ENCODE measurements around the gene HOXA9.

HOXA9 gene

DNA sequence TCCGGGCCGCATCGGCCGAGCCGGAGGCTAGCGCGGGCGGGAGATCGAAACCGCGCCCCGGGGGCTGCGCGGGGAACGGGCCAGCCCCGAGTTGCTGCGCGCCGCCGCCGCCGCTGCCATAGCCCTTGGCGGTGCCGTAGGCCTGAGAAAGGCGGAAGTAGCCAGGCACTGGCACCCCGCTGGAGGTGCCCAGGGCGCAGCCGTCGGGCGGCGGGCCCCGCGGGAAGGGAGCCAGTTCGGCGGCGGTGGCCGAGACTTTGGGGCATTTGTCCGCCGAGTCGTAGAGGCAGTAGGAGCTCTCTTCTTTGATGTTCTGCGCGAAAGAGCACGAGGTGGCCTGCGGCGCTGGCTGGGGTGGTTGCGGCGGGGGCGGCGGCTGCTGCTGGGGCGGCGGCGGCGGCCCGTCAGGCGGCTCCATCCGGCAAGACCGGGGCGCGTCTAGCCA, 8.2 kb upstream of the HOXA9 start:
- Histone ChIP-seq H3K9me3 (ENCODE audit: control insufficient read depth in 2 of 2, low read length in 2 of 2) (no peaks in the 10 kb centered on the region), H3K27me3 (ENCODE audit: control insufficient read depth in 1 of 2, insufficient read depth in 2 of 2, low read length in 2 of 2) (peaks cover 78 to 100% of the 10 kb centered on the region in 2 donors), H3K9ac (ENCODE audit: low read length in 2 of 2) (no peak overlapping the region), H3K27ac (ENCODE audit: low read length) (no peak overlapping the region), H3K36me3 (ENCODE audit: control insufficient read depth in 2 of 2, insufficient read depth in 2 of 2, low read length in 2 of 2) (no peaks in the 10 kb centered on the region), H3K4me1 (ENCODE audit: control insufficient read depth, insufficient read depth, low read length) (peaks cover 25% of the 10 kb centered on the region), H3K4me3 (ENCODE audit: low read length in 2 of 2) (peak overlapping the region; percentile 25 to 60)

DNA sequence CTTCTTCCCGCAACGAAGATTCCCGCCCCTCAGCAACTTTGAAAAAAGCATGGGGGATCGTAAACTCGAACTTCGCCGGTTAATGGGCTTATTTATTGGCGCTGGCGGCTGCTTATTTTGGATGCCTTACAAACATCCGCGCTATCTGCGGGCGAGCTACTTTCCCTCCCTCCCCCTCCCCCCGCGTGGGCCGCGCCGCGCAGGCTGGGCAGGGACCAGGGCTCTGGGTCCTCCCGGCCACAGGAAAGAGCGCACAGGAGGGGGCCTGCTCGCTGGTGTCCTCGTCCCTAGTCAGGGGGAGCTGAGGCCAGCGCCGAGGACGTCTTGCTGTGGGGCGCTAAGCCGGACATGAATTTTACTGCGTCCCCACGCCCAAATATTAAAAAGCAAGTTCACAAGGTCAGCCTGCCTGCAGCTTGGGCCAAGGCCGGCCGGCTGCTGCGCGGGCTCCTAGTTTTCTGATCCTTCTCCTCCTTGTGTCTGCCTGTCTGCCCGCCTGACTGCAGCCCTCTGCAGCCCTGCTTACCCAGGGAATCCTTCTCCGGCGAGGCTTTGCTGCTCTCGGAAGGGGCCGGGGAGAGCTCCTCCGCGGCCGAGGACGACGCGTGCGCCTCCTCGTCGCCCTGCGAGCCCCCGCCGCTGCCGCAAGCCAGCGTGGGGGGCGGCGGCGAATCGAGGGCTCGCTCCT, 7.6 kb upstream of the HOXA9 start:
- peaks cover 80 to 100% of the 10 kb centered on the region in 2 donors for H3K27me3 ChIP-seq (ENCODE audit: control insufficient read depth in 1 of 2, insufficient read depth in 2 of 2, low read length in 2 of 2)
- H3K9ac ChIP-seq (ENCODE audit: low read length in 2 of 2), result no peak overlapping the region
- peaks cover 25% of the 10 kb centered on the region for H3K4me1 ChIP-seq (ENCODE audit: control insufficient read depth, insufficient read depth, low read length)
- no peaks in the 10 kb centered on the region for H3K36me3 ChIP-seq (ENCODE audit: control insufficient read depth in 2 of 2, insufficient read depth in 2 of 2, low read length in 2 of 2)
- peak overlapping the region; percentile 25 to 60 for H3K4me3 ChIP-seq (ENCODE audit: low read length in 2 of 2)
- H3K27ac ChIP-seq (ENCODE audit: low read length), result no peak overlapping the region
- no peaks in the 10 kb centered on the region for H3K9me3 ChIP-seq (ENCODE audit: control insufficient read depth in 2 of 2, low read length in 2 of 2)

DNA sequence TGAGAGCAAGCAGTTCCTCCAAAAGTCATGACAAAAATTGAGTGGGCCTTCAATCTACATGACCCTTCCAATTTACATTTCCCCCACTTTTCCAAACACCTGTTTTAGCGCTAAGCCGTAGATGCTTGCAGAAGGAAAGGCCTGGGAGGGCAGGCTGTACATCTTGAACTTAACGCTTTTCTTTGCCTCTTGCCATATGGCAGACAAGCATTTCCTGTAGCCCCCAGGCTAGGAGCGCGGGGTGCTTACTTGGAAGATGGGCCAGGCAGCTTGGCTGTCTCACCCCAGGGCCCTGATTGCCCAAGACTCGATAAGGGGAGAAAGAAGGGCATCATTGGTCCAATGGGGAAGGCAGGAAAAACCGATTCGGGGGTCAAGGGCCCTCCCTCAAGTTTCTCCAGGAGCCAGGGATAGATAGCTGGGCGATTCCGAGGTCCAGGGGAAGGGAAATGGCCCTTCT, 7.0 kb upstream of the HOXA9 start:
- H3K27me3 ChIP-seq (ENCODE audit: control insufficient read depth in 1 of 2, insufficient read depth in 2 of 2, low read length in 2 of 2), result peaks cover 80 to 100% of the 10 kb centered on the region in 2 donors
- H3K36me3 ChIP-seq (ENCODE audit: control insufficient read depth in 2 of 2, insufficient read depth in 2 of 2, low read length in 2 of 2), result no peaks in the 10 kb centered on the region
- peaks cover 25% of the 10 kb centered on the region for H3K4me1 ChIP-seq (ENCODE audit: control insufficient read depth, insufficient read depth, low read length)
- no peak overlapping the region for H3K9ac ChIP-seq (ENCODE audit: low read length in 2 of 2)
- no peaks in the 10 kb centered on the region for H3K9me3 ChIP-seq (ENCODE audit: control insufficient read depth in 2 of 2, low read length in 2 of 2)
- H3K4me3 ChIP-seq (ENCODE audit: low read length in 2 of 2), result no peak overlapping the region
- no peak overlapping the region for H3K27ac ChIP-seq (ENCODE audit: low read length)

DNA sequence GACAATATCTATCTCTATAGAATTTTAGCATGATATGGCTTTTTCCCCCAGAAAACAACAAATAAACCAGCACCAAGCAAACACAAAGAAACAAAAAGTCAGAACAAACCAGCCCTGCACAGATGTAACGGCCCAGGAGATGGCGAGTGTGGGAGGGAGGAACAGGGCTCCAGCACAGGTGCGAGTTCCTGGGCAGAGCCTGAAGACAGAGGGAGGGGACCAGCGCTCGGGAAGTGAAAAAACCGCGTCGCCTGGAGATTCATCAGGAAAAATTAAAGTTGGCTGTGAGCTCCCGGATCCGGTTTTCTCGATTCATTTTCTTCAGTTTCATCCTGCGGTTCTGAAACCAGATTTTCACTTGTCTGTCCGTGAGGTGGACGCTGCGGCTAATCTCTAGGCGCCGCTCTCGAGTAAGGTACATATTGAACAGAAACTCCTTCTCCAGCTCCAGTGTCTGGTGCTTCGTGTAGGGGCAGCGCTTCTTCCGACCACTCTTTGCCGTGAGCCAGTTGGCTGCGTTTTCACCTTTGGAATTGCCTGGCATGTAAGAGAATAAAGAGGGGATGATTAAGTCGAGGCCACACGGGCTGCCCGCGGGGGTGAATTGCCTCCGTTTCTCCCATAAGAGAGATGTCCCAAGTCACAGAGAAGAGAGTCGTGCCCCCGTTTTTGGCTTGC, 6.4 kb upstream of the HOXA9 start:
- Histone ChIP-seq H3K36me3 (ENCODE audit: control insufficient read depth in 2 of 2, insufficient read depth in 2 of 2, low read length in 2 of 2) (no peaks in the 10 kb centered on the region), H3K9ac (ENCODE audit: low read length in 2 of 2) (no peak overlapping the region), H3K27ac (ENCODE audit: low read length) (no peak overlapping the region), H3K4me1 (ENCODE audit: control insufficient read depth, insufficient read depth, low read length) (peaks cover 27% of the 10 kb centered on the region), H3K27me3 (ENCODE audit: control insufficient read depth in 1 of 2, insufficient read depth in 2 of 2, low read length in 2 of 2) (peaks cover 80 to 100% of the 10 kb centered on the region in 2 donors), H3K4me3 (ENCODE audit: low read length in 2 of 2) (no peak overlapping the region), H3K9me3 (ENCODE audit: control insufficient read depth in 2 of 2, low read length in 2 of 2) (no peaks in the 10 kb centered on the region)

DNA sequence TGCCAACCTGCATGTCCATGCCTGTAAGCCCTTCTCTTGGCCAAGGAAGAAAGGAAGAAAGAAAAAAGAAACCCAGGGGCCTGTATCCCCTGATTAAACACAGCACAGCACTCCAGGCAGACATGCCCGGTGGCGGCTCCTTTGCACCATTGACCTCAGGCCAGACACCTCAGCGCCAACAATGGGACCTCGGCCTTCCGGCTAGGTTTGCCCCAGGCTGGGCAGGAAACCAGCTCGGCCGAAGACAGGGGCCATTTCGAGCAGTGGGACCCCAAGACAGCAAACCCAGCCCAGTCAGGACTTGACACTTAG, 5.9 kb upstream of the HOXA9 start:
- H3K4me3 ChIP-seq (ENCODE audit: low read length in 2 of 2), result no peak overlapping the region
- peaks cover 31% of the 10 kb centered on the region for H3K4me1 ChIP-seq (ENCODE audit: control insufficient read depth, insufficient read depth, low read length)
- H3K27me3 ChIP-seq (ENCODE audit: control insufficient read depth in 1 of 2, insufficient read depth in 2 of 2, low read length in 2 of 2), result peaks cover 80 to 100% of the 10 kb centered on the region in 2 donors

DNA sequence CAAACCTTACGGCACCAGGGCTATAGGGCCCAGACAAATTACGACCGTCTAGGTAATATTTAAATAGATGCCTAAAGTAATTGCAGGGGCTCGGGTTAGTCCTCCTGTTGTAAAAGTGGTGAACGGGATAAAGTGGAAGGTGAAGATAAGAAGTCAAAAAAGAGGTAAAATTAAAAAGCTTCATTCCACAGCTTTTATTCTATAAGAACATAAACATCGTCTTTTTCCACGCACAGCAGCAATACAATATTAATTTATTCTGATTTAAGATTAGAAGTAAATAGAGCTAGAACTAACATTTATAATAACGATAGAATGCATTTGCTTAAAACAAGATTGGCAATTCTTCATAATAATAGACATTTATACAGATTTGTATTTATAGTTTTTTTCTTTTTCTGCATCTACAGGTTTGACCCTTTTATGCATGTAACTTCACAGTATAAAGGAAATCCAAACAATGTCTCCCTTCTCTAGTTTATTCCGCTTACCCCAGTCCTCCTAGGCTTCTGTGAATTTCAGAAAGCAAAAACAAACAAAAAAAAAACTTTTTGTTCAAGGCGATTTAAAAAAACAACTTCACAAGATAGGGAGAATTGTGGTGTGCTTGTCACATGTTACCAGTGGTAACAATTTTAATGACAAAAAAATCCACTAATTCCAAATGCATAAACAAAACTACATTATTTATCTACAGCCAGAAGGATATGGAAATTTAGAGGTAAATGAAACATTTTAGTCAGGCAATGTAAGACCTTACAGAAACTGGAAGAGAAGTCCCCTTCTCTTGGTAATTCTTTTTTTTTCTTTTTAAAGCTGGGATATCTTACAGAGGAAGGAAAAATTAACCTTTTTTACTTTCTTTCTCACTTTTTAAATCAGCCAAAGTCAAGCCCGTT, 5.3 kb upstream of the HOXA9 start:
- Histone ChIP-seq H3K36me3 (ENCODE audit: control insufficient read depth in 2 of 2, insufficient read depth in 2 of 2, low read length in 2 of 2) (no peaks in the 10 kb centered on the region), H3K27ac (ENCODE audit: low read length) (no peak overlapping the region)

More for the DNA sequence above, 5.9 kb upstream of the HOXA9 start:
- H3K36me3 ChIP-seq (ENCODE audit: control insufficient read depth in 2 of 2, insufficient read depth in 2 of 2, low read length in 2 of 2), result no peaks in the 10 kb centered on the region
- H3K9ac ChIP-seq (ENCODE audit: low read length in 2 of 2), result no peak overlapping the region
- no peak overlapping the region for H3K27ac ChIP-seq (ENCODE audit: low read length)
- H3K9me3 ChIP-seq (ENCODE audit: control insufficient read depth in 2 of 2, low read length in 2 of 2), result no peaks in the 10 kb centered on the region

DNA sequence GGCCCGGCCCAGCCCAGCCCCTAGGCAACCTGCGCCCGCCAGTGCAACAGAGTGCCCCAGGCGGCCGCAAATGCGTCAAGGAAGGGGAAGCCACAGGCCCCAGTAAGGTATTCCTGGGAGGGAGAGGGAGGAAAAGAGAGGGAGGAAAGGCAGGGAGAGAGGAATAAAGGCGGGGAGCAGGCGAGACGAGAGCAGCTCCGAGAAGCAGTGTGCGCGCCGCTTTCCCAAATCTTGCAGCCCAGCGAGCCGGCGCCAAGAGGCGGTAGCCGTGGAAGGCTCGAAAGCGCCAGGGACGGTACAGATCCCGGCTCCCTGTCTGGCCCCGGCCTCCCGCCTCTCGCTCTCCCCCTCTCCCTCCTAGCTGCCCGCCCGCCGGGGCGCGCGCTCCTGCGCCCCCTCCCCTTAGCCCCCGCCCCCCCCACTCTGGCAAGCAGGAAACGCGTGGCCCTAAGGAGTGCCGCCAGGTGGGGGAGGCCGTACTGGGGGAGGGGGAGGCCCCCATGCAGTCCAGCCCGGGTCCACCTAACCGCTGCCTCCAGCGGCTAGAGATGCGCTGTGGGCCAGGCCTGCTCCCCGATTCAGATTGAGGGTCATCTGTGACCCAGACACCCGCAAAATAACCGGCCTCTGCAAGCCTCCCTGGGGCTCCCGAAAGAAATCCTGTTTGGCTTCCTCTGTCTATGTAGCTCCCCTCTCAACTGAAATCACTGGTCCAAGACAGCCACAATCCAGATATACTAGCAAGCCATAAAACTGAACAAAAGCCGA, 4.5 kb upstream of the HOXA9 start:
- Histone ChIP-seq H3K9me3 (ENCODE audit: control insufficient read depth in 2 of 2, low read length in 2 of 2) (no peaks in the 10 kb centered on the region), H3K27ac (ENCODE audit: low read length) (no peak overlapping the region), H3K36me3 (ENCODE audit: control insufficient read depth in 2 of 2, insufficient read depth in 2 of 2, low read length in 2 of 2) (no peaks in the 10 kb centered on the region), H3K4me3 (ENCODE audit: low read length in 2 of 2) (no peak overlapping the region), H3K4me1 (ENCODE audit: control insufficient read depth, insufficient read depth, low read length) (peaks cover 32% of the 10 kb centered on the region), H3K9ac (ENCODE audit: low read length in 2 of 2) (no peak overlapping the region), H3K27me3 (ENCODE audit: control insufficient read depth in 1 of 2, insufficient read depth in 2 of 2, low read length in 2 of 2) (peaks cover 79 to 100% of the 10 kb centered on the region in 2 donors)

More for the DNA sequence above, 5.3 kb upstream of the HOXA9 start:
- Histone ChIP-seq H3K4me3 (ENCODE audit: low read length in 2 of 2) (no peak overlapping the region), H3K9ac (ENCODE audit: low read length in 2 of 2) (no peak overlapping the region), H3K27me3 (ENCODE audit: control insufficient read depth in 1 of 2, insufficient read depth in 2 of 2, low read length in 2 of 2) (peaks cover 79 to 100% of the 10 kb centered on the region in 2 donors), H3K9me3 (ENCODE audit: control insufficient read depth in 2 of 2, low read length in 2 of 2) (no peaks in the 10 kb centered on the region), H3K4me1 (ENCODE audit: control insufficient read depth, insufficient read depth, low read length) (peaks cover 31% of the 10 kb centered on the region)

DNA sequence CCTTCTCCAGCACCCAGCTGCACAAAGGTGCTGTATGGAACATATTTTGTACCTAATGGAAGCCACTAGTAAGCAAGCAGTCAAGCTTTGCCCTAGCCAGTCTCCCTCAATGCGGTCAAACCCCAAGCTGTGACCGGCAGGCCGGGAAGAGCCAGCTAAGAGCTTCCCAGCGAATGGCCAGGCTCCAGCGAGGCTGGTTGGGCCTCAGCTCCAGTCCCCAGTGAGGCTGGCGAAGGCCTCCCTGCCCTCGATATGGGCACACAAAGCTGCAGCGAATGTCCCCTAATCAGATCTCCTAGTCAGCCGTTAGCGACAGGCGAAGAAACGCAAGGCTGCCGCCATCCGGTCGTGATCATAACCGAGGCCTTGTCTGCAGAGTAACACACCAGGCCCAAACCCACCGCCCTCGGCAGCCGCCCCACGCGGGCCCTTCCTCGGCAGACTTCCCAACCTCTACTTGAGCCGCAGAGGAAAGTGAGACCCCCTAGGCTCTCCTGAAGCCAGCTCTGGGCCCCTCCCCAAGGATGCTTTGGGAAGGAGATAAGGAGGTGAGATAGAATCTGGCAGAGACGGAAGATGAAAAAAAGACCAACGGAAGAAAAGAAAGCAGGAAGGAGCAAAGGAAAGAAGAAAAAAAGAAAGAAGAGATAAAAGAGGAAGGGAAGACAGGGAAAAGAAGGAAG, 3.1 kb upstream of the HOXA9 start:
- Histone ChIP-seq H3K27ac (ENCODE audit: low read length) (no peak overlapping the region), H3K4me1 (ENCODE audit: control insufficient read depth, insufficient read depth, low read length) (peaks cover 28% of the 10 kb centered on the region), H3K27me3 (ENCODE audit: control insufficient read depth in 1 of 2, insufficient read depth in 2 of 2, low read length in 2 of 2) (peaks cover 85 to 100% of the 10 kb centered on the region in 2 donors)

DNA sequence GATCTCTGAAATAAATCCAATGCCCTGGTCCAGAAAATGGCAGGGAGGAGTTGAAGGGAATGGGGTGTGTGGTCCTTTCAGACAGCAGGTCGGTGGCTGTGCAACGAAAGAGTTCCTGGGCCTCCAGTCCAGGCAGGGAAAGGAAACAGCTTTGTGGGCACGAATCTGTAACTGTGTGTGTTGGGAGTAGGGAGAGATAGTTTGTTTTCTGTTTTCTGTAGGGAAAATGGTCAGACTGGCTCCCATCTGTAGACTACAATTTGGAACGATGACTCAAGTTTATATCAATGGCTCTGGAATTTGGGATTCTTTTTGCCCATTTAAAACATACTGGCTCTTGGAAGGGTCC, 2.6 kb upstream of the HOXA9 start:
- no peak overlapping the region for H3K27ac ChIP-seq (ENCODE audit: low read length)
- peaks cover 22% of the 10 kb centered on the region for H3K4me1 ChIP-seq (ENCODE audit: control insufficient read depth, insufficient read depth, low read length)
- H3K9me3 ChIP-seq (ENCODE audit: control insufficient read depth in 2 of 2, low read length in 2 of 2), result no peaks in the 10 kb centered on the region
- H3K36me3 ChIP-seq (ENCODE audit: control insufficient read depth in 2 of 2, insufficient read depth in 2 of 2, low read length in 2 of 2), result no peaks in the 10 kb centered on the region
- peaks cover 85 to 100% of the 10 kb centered on the region in 2 donors for H3K27me3 ChIP-seq (ENCODE audit: control insufficient read depth in 1 of 2, insufficient read depth in 2 of 2, low read length in 2 of 2)
- H3K4me3 ChIP-seq (ENCODE audit: low read length in 2 of 2), result no peak overlapping the region
- H3K9ac ChIP-seq (ENCODE audit: low read length in 2 of 2), result no peak overlapping the region

More for the DNA sequence above, 3.1 kb upstream of the HOXA9 start:
- no peaks in the 10 kb centered on the region for H3K36me3 ChIP-seq (ENCODE audit: control insufficient read depth in 2 of 2, insufficient read depth in 2 of 2, low read length in 2 of 2)
- H3K9ac ChIP-seq (ENCODE audit: low read length in 2 of 2), result no peak overlapping the region
- H3K4me3 ChIP-seq (ENCODE audit: low read length in 2 of 2), result no peak overlapping the region
- H3K9me3 ChIP-seq (ENCODE audit: control insufficient read depth in 2 of 2, low read length in 2 of 2), result no peaks in the 10 kb centered on the region

All from stomach smooth muscle (tissue), 2 donors.